VCaP (cell line): ENCODE data around the gene IGF2BP2.
"Not testable (repeated sequence)": the region's sequence is repeated elsewhere in the genome, so short reads cannot be mapped to it uniquely, and the experiment has no call there.

ENCODE experiments used
- H3K27ac ChIP-seq: fragments of 450-650 bp; 2 replicates; pipeline ENCODE4 v1.5.1; 2017
- TF ChIP-seq, protein P1 (sequence below): fragments of 450-650 bp; conservative IDR thresholded peaks from 2 replicates; pipeline ENCODE4 v1.5.1; 2017; ENCODE audit warnings: mild to moderate bottlenecking, moderate library complexity

IGF2BP2 gene

GRCh38 chr3:185685231-185686035 is 139.4 kb downstream of the IGF2BP2 start:
- H3K27ac ChIP-seq, result no peak overlapping the region
- TF ChIP-seq, protein P1, sequence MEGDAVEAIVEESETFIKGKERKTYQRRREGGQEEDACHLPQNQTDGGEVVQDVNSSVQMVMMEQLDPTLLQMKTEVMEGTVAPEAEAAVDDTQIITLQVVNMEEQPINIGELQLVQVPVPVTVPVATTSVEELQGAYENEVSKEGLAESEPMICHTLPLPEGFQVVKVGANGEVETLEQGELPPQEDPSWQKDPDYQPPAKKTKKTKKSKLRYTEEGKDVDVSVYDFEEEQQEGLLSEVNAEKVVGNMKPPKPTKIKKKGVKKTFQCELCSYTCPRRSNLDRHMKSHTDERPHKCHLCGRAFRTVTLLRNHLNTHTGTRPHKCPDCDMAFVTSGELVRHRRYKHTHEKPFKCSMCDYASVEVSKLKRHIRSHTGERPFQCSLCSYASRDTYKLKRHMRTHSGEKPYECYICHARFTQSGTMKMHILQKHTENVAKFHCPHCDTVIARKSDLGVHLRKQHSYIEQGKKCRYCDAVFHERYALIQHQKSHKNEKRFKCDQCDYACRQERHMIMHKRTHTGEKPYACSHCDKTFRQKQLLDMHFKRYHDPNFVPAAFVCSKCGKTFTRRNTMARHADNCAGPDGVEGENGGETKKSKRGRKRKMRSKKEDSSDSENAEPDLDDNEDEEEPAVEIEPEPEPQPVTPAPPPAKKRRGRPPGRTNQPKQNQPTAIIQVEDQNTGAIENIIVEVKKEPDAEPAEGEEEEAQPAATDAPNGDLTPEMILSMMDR, result no peak

GRCh38 chr3:185680231-185680630 is 144.6 kb downstream of the IGF2BP2 start:
- H3K27ac ChIP-seq, result no peak overlapping the region
- TF ChIP-seq, protein P1, result no peak

- H3K27ac ChIP-seq, result no peak overlapping the region
- TF ChIP-seq, protein P1, result no peak
Observed at GRCh38 chr3:185678027-185678426, 146.8 kb downstream of the IGF2BP2 start.

GRCh38 chr3:185677146-185677829 is 147.6 kb downstream of the IGF2BP2 start:
- TF ChIP-seq, protein P1, result peak; percentile 78
- no peak overlapping the region for H3K27ac ChIP-seq

GRCh38 chr3:185667574-185667973 is 157.3 kb downstream of the IGF2BP2 start:
- TF ChIP-seq, protein P1, result no peak
- H3K27ac ChIP-seq, result no peak overlapping the region

DNA sequence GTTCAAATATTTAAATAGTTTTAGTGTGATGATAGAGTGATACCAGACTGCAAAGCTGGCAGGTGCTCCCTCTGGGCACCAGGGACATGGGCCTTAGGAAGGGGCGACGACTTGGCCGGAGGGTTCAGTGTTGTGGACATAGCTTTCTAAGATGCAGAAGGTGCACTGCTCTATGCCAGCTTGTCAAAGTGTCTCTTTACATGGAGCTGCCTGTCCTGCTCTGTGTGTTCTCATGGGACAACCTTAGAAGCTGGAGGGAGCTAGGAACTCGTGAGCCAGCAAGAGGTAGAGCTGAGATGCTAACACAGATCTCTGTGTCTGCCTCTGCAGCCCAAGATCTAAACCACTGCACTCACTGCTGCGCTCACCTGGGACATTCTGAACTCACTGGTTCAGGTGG is 160.9 kb downstream of the IGF2BP2 start:
- no peak overlapping the region for H3K27ac ChIP-seq
- TF ChIP-seq, protein P1, result no peak

GRCh38 chr3:185661772-185662171 is 163.1 kb downstream of the IGF2BP2 start:
- no peak overlapping the region for H3K27ac ChIP-seq
- TF ChIP-seq, protein P1, result no peak

DNA sequence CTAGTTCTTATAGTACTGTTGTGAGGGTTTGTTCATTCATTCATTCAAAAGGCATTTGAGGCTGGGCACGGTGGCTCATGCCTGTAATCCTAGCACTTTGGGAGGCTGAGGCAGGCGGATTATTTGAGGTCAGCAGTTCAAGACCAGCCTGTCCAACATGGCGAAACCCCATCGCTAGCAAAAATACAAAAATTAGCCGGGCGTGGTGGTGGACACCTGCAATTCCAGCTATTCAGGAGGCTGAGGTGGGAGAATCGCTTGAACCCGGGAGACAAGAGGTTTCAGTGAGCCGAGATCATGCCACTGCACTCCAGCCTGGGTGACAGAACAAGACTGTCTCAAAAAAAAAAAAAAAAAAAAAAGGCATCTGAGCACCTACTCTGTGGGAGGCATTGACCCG is 163.5 kb downstream of the IGF2BP2 start:
- not testable (repeated sequence) for H3K27ac ChIP-seq
